Measurements from ENCODE around the gene TMPRSS2.

DNA sequence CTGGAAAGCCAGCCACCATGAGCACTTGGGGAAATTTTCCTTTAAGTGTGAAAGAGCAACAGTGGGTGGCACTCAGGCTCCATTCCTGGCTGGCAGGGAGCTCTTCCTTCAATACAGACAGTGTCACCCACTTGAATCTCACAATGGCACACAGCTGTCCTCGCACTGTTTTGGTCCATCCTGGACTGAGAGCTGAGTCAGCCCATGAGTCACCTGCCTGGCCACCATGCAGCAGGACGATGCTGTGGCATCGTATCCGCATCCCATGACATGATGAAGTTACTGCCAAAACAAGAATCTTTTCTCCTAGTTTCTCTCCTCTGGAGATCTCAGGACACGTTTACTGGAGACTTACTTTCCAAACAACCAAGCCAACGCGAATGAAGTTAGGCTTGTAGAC, 6.0 kb downstream of the TMPRSS2 start:
- TF ChIP-seq, protein P1, sequence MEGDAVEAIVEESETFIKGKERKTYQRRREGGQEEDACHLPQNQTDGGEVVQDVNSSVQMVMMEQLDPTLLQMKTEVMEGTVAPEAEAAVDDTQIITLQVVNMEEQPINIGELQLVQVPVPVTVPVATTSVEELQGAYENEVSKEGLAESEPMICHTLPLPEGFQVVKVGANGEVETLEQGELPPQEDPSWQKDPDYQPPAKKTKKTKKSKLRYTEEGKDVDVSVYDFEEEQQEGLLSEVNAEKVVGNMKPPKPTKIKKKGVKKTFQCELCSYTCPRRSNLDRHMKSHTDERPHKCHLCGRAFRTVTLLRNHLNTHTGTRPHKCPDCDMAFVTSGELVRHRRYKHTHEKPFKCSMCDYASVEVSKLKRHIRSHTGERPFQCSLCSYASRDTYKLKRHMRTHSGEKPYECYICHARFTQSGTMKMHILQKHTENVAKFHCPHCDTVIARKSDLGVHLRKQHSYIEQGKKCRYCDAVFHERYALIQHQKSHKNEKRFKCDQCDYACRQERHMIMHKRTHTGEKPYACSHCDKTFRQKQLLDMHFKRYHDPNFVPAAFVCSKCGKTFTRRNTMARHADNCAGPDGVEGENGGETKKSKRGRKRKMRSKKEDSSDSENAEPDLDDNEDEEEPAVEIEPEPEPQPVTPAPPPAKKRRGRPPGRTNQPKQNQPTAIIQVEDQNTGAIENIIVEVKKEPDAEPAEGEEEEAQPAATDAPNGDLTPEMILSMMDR (IDR thresholded peaks at IDR 0.05), result no peak
- no peak for TF ChIP-seq POLR2A (IDR thresholded peaks at IDR 0.05)

Measured in thyroid gland (tissue), 4 donors.